Spinal cord (tissue), 10 donors: ENCODE results near the gene NEK2. TPM values are rescaled to one million over a fixed set of nuclear protein-coding genes. Genes with fewer than 3 reads are reported as not detected.
"Not testable (repeated sequence)": the region's sequence is repeated elsewhere in the genome, so short reads cannot be mapped to it uniquely, and the experiment has no call there.

Experiments used
- DNase-seq, 6 donors: peaks; one replicate each; pipeline versions ENCODE4 v3.0.0 to v3.0.0-alpha.2; 2013 to 2015; ENCODE audit warnings: low spot score in 6 of 6, low read depth in 4 of 6
- H3K27ac ChIP-seq: one replicate; pipeline ENCODE4 v1.5.1; 2013; ENCODE audit warnings: low read depth, low read length, control low read depth
- H3K27me3 ChIP-seq: one replicate; pipeline ENCODE4 v1.6.1; 2013; ENCODE audit warnings: low read length; ENCODE audit not compliant: control insufficient read depth, insufficient read depth
- H3K36me3 ChIP-seq: one replicate; pipeline ENCODE4 v1.6.1; 2013; ENCODE audit warnings: low read length; ENCODE audit not compliant: control insufficient read depth, insufficient read depth
- H3K4me1 ChIP-seq: one replicate; pipeline ENCODE4 v1.6.1; 2013; ENCODE audit warnings: low read length; ENCODE audit not compliant: control insufficient read depth, insufficient read depth
- H3K4me3 ChIP-seq: one replicate; pipeline ENCODE4 v1.5.1; 2013; ENCODE audit warnings: low read depth, low read length, control low read depth
- H3K9me3 ChIP-seq: one replicate; pipeline ENCODE4 v1.6.1; 2013; ENCODE audit warnings: low read length; ENCODE audit not compliant: control insufficient read depth, insufficient read depth
- WGBS: methylation state at CpG from one replicate; pipeline ENCODE4 v1.1.5; 2013; ENCODE audit warnings: missing lambda C conversion rate; ENCODE audit not compliant: insufficient coverage; 5-methylcytosine and 5-hydroxymethylcytosine counted together
- polyA plus RNA-seq, 2 donors: library from polyadenylated mRNA; unstranded; fragments of 120-200 nt; gene quantifications; one replicate each; pipeline ENCODE4 v1.2.1, GENCODE V29; 2013; ENCODE audit not compliant: insufficient read length in 2 of 2
- total RNA-seq, 2 donors: library from RNA; depleted of rRNA in 1 of 2; stranded (reverse); fragments of 120-200 nt in 1 of 2; fragments of >200 nt in 1 of 2; gene quantifications; one replicate each; pipeline versions ENCODE4 v1.2.3 to v1.2.4, GENCODE V29; 2013 to 2014
- donor health status: healthy.

NEK2 gene
- total and polyA plus RNA-seq, 4 donors, result 6.9 to 10.2 (median 8.2) TPM

DNA sequence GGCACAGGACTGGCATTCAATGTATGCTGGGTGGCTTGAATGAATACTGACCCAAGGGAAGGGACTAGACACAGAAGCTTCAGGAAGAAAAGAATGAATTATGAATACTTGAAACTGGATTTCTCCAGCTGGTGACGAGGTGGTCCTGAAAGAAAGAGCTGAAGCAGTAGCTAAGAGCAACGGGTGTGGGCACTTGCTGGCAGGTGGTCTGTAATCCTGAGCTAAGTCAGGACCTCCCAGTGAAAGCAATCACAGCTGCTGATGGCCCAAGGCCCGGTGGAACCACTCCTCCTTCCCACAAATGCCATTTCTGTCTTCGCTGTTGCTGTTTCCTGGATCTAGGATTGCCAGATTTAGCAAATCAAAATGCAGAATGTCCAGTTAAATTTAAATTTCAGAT lies 47.0 kb downstream of the NEK2 start:
- Histone ChIP-seq H3K4me3 (no peak overlapping the region), H3K27me3 (no peaks in the 10 kb centered on the region), H3K27ac (no peak overlapping the region), H3K9me3 (no peaks in the 10 kb centered on the region), H3K36me3 (no peaks in the 10 kb centered on the region), H3K4me1 (peaks cover 27% of the 10 kb centered on the region)
- DNase-seq, result peak in 1 of 6 donors; percentile 53
- 26% methylated on average over 2 of the region's 4 CpGs for WGBS

DNA sequence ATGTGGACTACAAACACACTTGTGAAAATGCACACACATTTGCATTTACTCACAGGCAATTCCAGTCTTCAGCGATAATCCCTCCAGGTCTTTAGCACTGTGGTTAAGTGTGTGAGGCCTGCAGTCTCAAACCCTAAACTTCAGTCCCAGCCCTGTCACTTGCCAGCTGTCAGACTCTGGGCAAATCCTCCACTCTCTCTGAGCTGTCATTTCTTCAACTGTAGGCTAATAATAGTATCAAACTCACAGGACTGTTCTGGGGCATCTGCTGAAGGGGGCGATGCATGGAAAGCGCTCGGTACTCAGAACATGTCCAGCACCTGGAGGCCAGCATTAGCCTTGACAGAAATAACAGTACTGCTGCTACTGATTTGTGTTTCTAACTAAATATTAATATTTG lies 48.2 kb downstream of the NEK2 start:
- Histone ChIP-seq H3K36me3 (no peaks in the 10 kb centered on the region), H3K4me1 (peaks cover 16% of the 10 kb centered on the region), H3K27ac (no peak overlapping the region), H3K9me3 (no peaks in the 10 kb centered on the region), H3K27me3 (no peaks in the 10 kb centered on the region), H3K4me3 (no peak overlapping the region)
- WGBS, result 92% methylated on average over 2 of the region's 4 CpGs
- DNase-seq, result no peak

DNA sequence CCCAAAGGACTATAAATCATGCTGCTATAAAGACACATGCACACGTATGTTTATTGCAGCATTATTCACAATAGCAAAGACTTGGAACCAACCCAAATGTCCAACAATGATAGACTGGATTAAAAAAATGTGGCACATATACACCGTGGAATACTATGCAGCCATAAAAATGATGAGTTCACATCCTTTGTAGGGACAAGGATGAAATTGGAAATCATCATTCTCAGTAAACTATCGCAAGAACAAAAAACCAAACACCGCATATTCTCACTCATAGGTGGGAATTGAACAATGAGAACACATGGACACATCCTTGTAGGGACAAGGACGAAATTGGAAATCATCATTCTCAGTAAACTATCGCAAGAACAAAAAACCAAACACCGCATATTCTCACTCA lies 49.6 kb downstream of the NEK2 start:
- H3K27ac ChIP-seq, DNase-seq, H3K27me3 ChIP-seq, H3K9me3 ChIP-seq, H3K36me3 ChIP-seq, H3K4me3 ChIP-seq: not testable (repeated sequence)
- peaks cover 19% of the 10 kb centered on the region for H3K4me1 ChIP-seq
- no CpG with 5 or more reads among the region's 7 CpGs for WGBS

DNA sequence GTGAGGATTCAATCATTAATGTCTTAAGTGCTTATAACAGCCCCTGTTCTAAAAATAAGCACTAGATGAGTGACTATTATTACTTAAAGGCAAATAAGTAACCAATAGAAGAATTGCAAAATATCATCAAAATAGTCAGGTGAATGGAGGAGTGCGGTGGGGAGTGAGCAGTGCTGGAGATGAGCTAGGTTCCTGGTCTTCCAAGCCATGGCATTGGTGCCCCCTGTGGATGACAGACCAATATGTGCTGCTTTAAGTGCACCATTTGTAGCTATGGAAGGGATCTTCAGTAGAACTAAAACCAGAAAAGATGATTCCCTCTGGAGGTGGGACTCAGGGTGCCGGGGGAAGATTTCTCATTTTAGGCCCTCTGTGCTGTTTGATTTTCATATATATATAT lies 50.4 kb downstream of the NEK2 start:
- no peak overlapping the region for H3K4me3 ChIP-seq
- H3K27ac ChIP-seq, result no peak overlapping the region
- DNase-seq, result no peak

DNA sequence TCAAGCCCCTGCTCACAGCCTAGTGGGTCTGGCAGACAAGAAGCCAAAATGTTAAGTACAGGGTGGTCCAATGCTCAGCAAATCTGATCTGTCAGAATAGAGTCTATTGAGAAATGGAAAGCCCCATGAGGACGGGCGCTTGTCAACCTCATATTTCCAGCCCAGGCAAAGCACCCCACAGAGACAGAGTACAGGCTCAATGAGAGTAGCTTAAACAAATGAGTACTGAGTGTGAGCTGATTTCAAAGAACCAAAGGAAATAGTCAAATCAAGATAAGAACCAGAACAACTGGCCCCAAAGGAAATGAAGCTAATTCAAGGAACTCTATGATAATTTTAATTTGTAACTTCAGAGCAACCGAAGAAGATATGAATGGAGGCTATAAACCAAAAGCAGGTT lies 51.9 kb downstream of the NEK2 start:
- H3K4me1 ChIP-seq, result peaks cover 12% of the 10 kb centered on the region
- no peak overlapping the region for H3K27ac ChIP-seq
- DNase-seq, result no peak
- no CpG with 5 or more reads among the region's 3 CpGs for WGBS
- no peak overlapping the region for H3K4me3 ChIP-seq
- H3K9me3 ChIP-seq, result no peaks in the 10 kb centered on the region
- no peaks in the 10 kb centered on the region for H3K27me3 ChIP-seq
- no peaks in the 10 kb centered on the region for H3K36me3 ChIP-seq

More for the DNA sequence above, 50.4 kb downstream of the NEK2 start:
- Histone ChIP-seq H3K36me3 (no peaks in the 10 kb centered on the region), H3K4me1 (peaks cover 14% of the 10 kb centered on the region), H3K27me3 (no peaks in the 10 kb centered on the region), H3K9me3 (no peaks in the 10 kb centered on the region)
- WGBS, result no CpG with 5 or more reads among the region's 2 CpGs

DNA sequence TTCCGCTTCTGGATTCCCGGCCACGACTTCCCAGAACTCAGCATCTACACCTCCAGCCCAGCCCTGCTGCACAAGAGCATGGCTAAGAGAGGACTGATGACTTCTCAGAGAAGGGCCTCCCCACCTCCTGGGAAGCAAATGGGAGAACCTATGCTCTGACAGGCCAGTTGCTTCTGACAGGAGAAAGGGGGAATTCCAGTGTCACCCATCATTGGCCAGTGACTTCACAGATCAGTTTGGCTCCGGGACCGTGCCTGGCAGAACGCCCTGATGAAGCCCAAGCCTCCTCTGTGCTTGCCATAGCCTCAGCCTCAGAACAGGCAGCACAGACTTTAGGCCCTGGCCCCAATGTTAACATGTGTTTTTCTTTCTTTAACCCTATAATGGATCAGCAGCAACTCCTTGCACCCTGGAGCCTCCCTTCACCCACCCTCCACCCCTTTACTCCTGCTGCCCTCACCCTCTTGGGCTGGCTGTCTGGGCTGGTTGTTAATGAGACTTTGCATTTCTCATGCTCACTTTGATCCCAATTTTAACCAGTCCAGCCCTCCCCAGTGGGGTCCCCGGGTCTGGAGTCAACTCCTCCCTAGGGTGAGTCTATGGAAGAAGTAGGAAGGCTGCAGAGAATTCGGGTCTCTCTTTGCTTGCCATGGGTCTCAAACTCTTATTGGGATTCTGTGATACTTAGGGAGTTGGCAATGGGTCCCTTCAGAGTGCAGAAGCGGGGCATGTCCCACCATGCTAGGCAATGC lies 53.8 kb downstream of the NEK2 start:
- no peak for DNase-seq
- H3K9me3 ChIP-seq, result no peaks in the 10 kb centered on the region
- WGBS, result 60% methylated on average over 6 of the region's 9 CpGs
- H3K4me1 ChIP-seq, result peaks cover 16% of the 10 kb centered on the region
- no peaks in the 10 kb centered on the region for H3K36me3 ChIP-seq
- no peak overlapping the region for H3K27ac ChIP-seq
- no peak overlapping the region for H3K4me3 ChIP-seq
- no peaks in the 10 kb centered on the region for H3K27me3 ChIP-seq

DNA sequence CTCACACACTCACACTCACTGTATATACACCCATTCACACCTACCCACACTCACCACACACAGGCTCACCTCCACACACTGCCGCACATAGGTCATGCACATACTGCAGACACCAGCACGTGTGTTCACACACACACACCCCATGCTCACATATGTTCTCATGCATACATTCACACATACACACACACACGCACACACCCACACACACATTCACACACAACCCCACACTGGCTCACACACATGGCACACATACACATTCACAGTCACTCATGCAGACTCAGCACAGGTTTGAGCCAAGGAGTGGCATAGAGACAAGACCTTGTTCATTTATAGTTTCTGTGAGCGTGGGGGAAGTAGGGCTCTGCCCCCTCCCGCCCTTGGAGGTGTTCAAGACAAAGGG lies 55.3 kb downstream of the NEK2 start:
- H3K4me3 ChIP-seq, result no peak overlapping the region
- DNase-seq, result no peak
- H3K36me3 ChIP-seq, result no peaks in the 10 kb centered on the region
- H3K27me3 ChIP-seq, result no peaks in the 10 kb centered on the region
- WGBS, result 93% methylated on average over 3 of the region's 5 CpGs
- H3K27ac ChIP-seq, result no peak overlapping the region
- no peaks in the 10 kb centered on the region for H3K9me3 ChIP-seq
- peaks cover 23% of the 10 kb centered on the region for H3K4me1 ChIP-seq

DNA sequence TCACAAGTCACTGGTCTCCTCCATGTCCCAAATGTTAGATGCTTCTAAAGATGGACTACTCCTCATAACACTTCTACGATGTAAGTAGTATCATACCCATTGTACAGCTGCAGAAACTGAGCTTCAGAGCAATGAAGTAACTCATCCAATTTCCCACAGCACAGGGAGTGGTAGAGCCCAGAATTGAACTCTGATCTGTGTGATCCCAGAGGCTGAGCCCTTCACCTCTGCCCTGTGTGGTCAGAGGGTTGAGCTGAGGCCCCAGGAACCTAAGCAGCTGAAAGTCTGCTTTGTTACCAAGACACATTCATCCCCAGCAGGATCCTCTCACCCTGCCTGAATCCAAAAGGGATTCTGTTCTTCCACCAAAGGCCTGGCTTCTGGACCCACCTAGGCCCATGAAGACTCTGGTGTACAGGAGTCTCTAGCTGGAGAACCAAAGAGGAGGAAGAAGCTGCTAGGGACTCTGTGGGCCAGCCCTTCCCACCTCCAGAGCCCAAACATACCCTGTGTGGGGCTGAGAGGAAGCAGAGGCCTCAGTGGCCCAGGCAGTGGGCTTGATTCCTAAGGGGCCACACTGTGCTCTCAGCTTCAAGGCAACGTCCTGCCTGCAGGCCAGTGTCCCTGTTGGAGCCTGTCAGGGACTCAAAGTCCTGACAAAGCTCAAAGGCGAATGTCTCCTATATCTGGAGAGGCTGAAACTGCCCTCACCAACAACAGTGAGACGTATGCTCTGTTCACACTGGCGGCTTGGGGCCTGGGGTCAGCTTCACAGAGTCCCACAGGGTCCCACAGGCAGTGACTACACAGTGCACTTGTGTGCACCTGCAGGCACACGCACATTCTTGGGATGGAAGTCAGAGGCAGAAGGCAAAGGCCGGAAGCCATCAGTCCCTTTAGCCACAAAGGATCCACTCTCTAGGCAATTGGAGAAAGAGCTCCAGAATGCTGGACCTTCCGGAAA lies 56.1 kb downstream of the NEK2 start:
- no peaks in the 10 kb centered on the region for H3K27me3 ChIP-seq
- peaks cover 23% of the 10 kb centered on the region for H3K4me1 ChIP-seq
- WGBS, result 91% methylated on average over 7 of the region's 8 CpGs
- H3K36me3 ChIP-seq, result no peaks in the 10 kb centered on the region
- H3K9me3 ChIP-seq, result no peaks in the 10 kb centered on the region
- H3K4me3 ChIP-seq, result no peak overlapping the region
- no peak overlapping the region for H3K27ac ChIP-seq
- DNase-seq, result no peak

DNA sequence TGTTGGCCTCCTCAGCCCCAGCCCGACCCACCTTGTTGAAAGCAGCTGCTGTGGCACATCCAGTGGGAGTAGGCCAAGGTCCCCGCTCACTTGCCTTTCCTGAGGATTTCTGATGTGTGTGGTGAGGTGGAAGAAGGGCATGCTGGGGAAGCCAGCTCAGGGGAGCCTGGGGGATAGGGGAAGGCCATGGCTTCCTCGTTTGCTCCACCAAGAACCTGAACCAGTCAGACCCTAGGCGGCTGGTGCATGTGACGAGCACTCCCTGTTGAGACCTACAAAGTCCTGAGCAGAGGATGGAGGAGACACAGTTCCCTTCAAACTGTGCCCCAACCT lies 58.5 kb downstream of the NEK2 start:
- 80% methylated on average over 5 of the region's 5 CpGs for WGBS
- DNase-seq, result no peak
- Histone ChIP-seq H3K27me3 (no peaks in the 10 kb centered on the region), H3K36me3 (no peaks in the 10 kb centered on the region), H3K4me3 (no peak overlapping the region), H3K27ac (peak overlapping the region; percentile 16), H3K4me1 (peaks cover 24% of the 10 kb centered on the region), H3K9me3 (no peaks in the 10 kb centered on the region)
